ENCODE measurements around the gene DYDC2.

DNA sequence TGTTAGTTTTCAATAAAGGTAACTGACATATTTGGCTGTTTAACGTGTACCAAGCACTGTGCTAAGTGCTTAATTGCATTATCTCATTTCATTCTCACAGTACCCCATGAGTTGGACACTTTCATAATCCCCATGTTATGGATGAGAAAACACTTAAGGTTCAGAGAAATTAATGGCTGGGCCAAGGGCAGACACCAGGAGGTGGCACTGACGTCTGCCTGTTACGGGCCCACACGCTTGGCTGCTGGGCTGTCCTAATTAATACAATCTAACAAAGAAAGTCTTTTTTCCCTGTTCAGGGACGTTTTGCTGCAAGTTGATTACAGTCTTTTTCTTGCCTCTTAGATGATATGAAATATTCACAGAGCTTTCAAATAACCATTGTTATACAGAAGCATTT lies 16.1 kb downstream of the DYDC2 start:
- TF ChIP-seq POLR2AphosphoS5 (IDR thresholded peaks at IDR 0.05; ENCODE audit: low read depth, low read length) (no peak), POLR2A (IDR thresholded peaks at IDR 0.05; ENCODE audit: low read depth, low read length) (no peak)

Data from GM12892 (cell line).